Measurements from ENCODE around the gene PRKCH. TPM values are rescaled to one million over a fixed set of nuclear protein-coding genes. Genes with fewer than 3 reads are reported as not detected.

The PRKCH gene
- total and polyA plus RNA-seq, 2 donors (not counting 3 experiments of a cell fraction or from before 2014, with no cell fraction given): 97.7 to 103 TPM

DNA sequence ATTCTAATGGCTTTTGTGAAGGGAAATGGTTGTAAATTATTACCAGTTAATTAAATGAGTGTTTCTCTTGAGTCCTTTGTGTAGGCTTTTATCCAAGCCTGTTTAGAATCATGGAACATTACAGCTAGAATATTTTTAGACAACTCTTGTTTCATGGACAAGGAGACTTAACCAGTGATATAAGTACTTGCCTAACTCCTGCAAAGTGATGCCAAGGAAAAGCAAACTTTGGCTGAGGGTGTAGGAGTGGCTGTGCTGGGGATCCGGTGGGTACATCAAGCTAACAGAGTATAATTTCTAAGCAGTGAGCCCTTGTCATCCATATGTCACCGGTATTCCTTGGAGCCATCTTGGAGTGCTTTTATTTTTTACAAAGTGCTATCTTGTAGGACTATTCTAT is 61.5 kb downstream of the PRKCH start:
- intact Hi-C loops (cut with micrococcal nuclease) (no loop called here), dilution Hi-C loops (cut with MboI; ENCODE audit: extremely low pct_ligation_motif_present, low sequenced_read_pairs) (no loop called here)
- Histone ChIP-seq H3K27me3 (ENCODE audit: control insufficient read depth in 2 of 2, insufficient read depth in 2 of 2, low read length in 2 of 2) (no peaks in the 10 kb centered on the region), H3K4me1 (ENCODE audit: control insufficient read depth, extremely low read depth, insufficient read depth, low read length) (no peaks in the 10 kb centered on the region), H3K9ac (replicated peaks; ENCODE audit: extremely low read depth, insufficient read depth, low read length) (no peak overlapping the region), H3K79me2 (ENCODE audit: control insufficient read depth, insufficient read depth, low read length) (peaks cover 86% of the 10 kb centered on the region), H3K4me3 (replicated peaks in 1 of 3; ENCODE audit: insufficient read depth in 1 of 3, low read depth in 1 of 3, low read length in 3 of 3) (no peak overlapping the region), H3K9me1 (replicated peaks; ENCODE audit: control insufficient read depth, extremely low read depth, insufficient read depth, low read length) (no peaks in the 10 kb centered on the region), H2AFZ (ENCODE audit: low read depth, low read length) (no peak overlapping the region), H3K36me3 (ENCODE audit: control insufficient read depth in 2 of 2, extremely low read depth in 1 of 2, insufficient read depth in 2 of 2, low read length in 2 of 2) (no peaks in the 10 kb centered on the region), H3K9me3 (replicated peaks; ENCODE audit: control insufficient read depth, insufficient read depth, low read length) (no peaks in the 10 kb centered on the region), H4K20me1 (replicated peaks; ENCODE audit: control insufficient read depth, extremely low read depth, insufficient read depth, low read length) (peaks cover 2% of the 10 kb centered on the region), H3K4me2 (ENCODE audit: insufficient read depth, low read length) (no peak overlapping the region), H3K27ac (ENCODE audit: insufficient read depth, low read depth, low read length) (no peak overlapping the region)
- POLR2A ChIA-PET: no interaction called here
- FAIRE-seq (no peak), DNase-seq (ENCODE audit: low read depth, low spot score) (no peak)
- TF ChIP-seq MYC (IDR thresholded peaks at IDR 0.05; ENCODE audit: low read depth, low read length): no peak
- TF ChIP-seq GATA2 (IDR thresholded peaks at IDR 0.05; ENCODE audit: insufficient read depth, insufficient read length, low read depth, low read length): no peak
- TF ChIP-seq, protein P1, sequence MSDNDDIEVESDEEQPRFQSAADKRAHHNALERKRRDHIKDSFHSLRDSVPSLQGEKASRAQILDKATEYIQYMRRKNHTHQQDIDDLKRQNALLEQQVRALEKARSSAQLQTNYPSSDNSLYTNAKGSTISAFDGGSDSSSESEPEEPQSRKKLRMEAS (IDR thresholded peaks at IDR 0.05; ENCODE audit: insufficient read depth, insufficient read length): no peak
- no peak for TF ChIP-seq POLR2A (IDR thresholded peaks at IDR 0.05; ENCODE audit: low read depth, low read length)
- no peak for TF ChIP-seq JUN (IDR thresholded peaks at IDR 0.05; ENCODE audit: borderline replicate concordance, insufficient read depth, insufficient read length, low read depth)
- TF ChIP-seq EZH2 (IDR thresholded peaks at IDR 0.05; ENCODE audit: borderline replicate concordance, low read depth, low read length, severe bottlenecking): no peak
- TF ChIP-seq, protein P2, sequence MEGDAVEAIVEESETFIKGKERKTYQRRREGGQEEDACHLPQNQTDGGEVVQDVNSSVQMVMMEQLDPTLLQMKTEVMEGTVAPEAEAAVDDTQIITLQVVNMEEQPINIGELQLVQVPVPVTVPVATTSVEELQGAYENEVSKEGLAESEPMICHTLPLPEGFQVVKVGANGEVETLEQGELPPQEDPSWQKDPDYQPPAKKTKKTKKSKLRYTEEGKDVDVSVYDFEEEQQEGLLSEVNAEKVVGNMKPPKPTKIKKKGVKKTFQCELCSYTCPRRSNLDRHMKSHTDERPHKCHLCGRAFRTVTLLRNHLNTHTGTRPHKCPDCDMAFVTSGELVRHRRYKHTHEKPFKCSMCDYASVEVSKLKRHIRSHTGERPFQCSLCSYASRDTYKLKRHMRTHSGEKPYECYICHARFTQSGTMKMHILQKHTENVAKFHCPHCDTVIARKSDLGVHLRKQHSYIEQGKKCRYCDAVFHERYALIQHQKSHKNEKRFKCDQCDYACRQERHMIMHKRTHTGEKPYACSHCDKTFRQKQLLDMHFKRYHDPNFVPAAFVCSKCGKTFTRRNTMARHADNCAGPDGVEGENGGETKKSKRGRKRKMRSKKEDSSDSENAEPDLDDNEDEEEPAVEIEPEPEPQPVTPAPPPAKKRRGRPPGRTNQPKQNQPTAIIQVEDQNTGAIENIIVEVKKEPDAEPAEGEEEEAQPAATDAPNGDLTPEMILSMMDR (IDR thresholded peaks at IDR 0.05; ENCODE audit: extremely low read depth in 1 of 2, insufficient read depth in 1 of 2, low read depth in 1 of 2, low read length in 2 of 2): no peak
- TF ChIP-seq POLR2AphosphoS5 (IDR thresholded peaks at IDR 0.05; ENCODE audit: insufficient read depth, low read depth, low read length): no peak
- TF ChIP-seq FOS (IDR thresholded peaks at IDR 0.05; ENCODE audit: borderline replicate concordance, insufficient read depth, low read length): no peak
- BruUV-seq (replicated peaks): no TSS peak
- CTCF ChIA-PET: interaction anchor here (1.0 to 1.3 kb wide), 2 partner anchors 13 to 18 kb away, joined by 4 read pairs; no protein-coding TSS in a partner anchor
